Forelimb muscle (tissue), 1 donor: ENCODE results near the gene RAF1. TPM values are rescaled to one million over a fixed set of nuclear protein-coding genes. Genes with fewer than 3 reads are reported as not detected.

Experiments used
- DNase-seq: peaks from one replicate; pipeline ENCODE4 v3.0.0-alpha.2; 2013; ENCODE audit warnings: low read depth
- polyA plus RNA-seq: library from polyadenylated mRNA; unstranded; fragments of 120-200 nt; gene quantifications from one replicate; pipeline ENCODE4 v1.2.1, GENCODE V29; 2013; ENCODE audit not compliant: insufficient read length

Gene RAF1
- polyA plus RNA-seq, 1 donor, result 105 TPM

- no peak for DNase-seq
Observed at GRCh38 chr3:12591997-12592715, 71.8 kb downstream of the RAF1 start.

DNA sequence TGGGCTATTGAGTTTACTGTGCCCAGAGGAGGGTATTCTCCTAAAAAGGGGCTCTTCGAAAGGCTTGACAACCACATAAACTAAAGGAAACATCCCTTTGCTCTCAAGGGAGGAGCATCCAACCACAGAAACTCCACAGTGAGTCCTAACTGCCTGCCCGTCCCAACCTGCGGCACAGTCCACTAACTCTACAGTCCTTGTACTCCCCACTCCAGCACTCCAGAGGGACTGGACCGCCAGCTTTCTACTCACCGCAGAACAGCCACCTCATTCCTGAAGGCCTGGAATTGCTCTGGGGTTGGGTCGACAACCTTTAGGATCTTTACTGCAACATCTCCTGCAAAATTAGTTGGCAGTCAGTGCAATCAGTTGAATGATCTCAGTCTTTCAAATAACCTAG is 72.5 kb downstream of the RAF1 start:
- no peak for DNase-seq

GRCh38 chr3:12590096-12590495 is 73.8 kb downstream of the RAF1 start:
- DNase-seq, result no peak

DNA sequence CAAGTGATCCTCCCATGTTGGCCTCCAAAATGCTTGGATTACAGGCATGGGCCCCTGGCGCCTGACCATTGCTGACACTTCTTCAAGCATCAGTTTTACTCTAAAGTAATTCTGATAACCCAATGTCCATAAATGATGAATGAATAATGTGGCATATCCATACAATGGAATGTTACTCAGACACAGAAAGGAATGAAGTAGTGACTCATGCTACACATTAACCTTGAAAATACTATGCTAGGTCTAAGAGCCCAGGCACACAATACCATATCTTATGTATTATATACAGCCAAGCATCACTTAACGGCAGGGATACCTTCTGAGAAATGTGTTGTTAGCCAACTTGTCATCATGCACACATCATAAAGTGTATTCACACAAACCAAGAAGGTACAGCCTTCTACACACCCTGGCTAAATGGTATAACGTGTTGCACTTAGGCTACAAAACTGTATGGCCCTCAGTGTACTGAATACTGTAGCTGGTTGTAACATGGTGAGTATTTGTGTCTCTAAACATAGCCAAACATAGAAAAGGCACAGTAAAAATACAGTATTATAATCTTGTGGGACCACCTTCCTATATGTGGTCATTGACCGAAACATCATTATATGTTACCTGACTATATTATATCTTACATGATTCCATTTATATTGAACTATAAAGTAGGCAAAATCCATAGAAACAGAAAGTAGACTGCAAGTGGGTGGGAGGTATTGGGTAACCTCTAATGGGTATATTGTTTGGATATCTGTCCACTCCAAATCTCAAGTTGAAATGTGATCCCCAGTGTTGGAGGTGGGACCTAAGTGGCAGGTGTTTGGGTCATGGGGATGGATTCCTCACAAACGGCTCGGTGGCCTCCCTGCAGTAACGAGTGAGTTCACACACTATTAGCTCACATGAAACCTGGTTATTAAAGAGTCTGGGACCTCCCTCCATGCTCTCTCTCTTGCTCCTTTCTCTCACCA is 75.6 kb downstream of the RAF1 start:
- DNase-seq, result no peak

- DNase-seq, result no peak
Observed at GRCh38 chr3:12586403-12586802, 77.5 kb downstream of the RAF1 start.

- no peak for DNase-seq
Observed at GRCh38 chr3:12585970-12586369, 77.9 kb downstream of the RAF1 start.

GRCh38 chr3:12585181-12585580 is 78.7 kb downstream of the RAF1 start:
- no peak for DNase-seq

DNA sequence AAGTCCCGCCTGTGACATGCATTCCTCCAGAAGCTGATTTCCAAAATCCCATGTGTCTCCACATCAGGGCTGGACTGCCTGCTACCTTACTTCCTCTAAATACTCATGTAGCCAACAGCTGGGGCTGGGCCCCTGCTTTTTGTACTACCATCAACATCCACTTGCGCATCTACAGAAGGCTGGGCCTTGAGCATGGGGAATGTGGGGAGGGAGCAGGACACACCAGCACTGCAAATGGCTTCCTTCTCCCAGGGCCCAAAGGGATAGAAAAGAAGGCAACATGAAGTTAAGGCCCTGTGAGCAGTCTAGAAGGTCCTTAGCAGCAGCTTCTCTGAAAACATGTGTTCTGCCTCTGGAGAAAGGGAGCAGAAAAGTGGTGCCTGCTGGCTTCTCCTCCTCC is 79.8 kb downstream of the RAF1 start:
- no peak for DNase-seq

GRCh38 chr3:12583280-12583679 is 80.6 kb downstream of the RAF1 start:
- DNase-seq, result no peak

DNA sequence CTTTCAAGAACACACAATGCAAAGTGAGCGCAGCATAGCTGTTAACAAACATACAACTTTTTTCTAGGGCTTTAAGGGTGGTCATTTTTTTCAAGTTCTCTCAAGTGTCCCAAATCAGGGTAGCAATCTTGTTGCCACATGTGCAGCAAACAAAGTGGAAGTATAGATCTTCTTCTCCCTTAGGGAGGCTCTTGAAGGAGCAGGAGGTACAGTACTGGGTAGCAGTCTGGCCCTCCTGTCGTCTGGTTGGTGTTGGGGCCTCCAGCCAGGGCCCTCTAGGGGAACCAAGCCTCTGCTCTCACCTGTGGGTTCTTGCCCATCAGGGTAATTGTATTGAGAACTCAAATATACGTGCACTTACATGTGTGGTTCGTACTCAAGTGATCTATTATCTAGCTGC is 81.2 kb downstream of the RAF1 start:
- DNase-seq, result no peak

DNA sequence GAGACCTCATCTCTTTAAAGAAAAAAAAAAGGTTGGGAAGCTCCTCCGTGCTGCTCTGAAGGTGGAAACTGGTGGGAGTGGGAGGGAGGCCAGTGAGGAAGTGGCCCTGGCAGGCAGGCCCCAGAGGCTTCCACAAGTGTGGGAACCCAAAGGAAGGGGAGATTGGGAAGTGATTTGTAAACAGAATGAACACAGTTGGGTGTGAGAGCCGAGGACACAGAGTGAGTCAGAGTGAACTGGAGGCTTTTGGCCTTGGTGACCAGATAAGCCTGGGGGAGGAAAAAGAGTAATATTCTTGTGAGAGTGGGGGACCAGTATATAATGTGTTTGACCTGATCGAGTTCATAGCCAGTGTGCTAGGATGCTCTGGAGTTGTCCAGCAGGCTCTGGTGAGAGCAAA is 84.0 kb downstream of the RAF1 start:
- DNase-seq, result no peak

DNA sequence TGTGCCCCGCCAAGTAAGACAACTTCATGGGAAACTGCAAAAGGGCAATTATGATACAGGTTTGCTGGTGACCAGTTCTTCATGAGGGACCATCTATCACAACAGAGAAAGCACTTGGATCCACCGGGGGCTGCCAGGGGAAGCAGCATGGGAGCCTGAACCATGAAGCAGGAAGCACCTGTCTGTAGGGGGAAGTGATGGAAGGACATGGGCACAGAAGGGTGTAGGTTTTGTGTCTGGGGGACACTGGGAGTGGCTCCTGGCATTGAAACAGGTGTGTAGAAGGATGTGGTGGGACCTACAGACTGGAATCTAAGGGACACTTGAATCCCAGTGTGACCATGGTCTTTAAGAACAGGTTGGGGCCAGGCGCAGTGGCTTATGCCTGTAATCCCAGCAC is 84.5 kb downstream of the RAF1 start:
- no peak for DNase-seq

DNA sequence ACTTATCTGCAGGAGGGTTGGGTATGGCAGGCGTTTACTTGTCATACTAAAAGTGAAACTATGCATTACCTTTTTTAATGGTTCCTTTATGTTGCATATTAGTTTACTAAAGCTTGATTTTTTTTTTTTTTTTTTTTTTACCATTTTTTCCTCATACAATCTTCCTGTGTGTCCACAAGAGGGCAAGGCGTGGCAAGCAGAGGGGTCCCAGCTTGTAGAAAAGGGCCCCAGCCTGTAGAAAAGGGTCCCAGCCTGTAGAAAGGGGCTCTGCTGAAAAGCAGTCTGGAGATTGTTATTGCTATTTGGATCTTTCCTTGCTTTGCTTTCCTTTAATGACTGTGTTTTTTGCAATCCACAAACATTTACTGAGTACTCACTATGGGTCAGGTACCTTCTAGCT is 85.2 kb downstream of the RAF1 start:
- DNase-seq, result no peak

GRCh38 chr3:12577379-12577778 is 86.5 kb downstream of the RAF1 start:
- DNase-seq, result no peak

DNA sequence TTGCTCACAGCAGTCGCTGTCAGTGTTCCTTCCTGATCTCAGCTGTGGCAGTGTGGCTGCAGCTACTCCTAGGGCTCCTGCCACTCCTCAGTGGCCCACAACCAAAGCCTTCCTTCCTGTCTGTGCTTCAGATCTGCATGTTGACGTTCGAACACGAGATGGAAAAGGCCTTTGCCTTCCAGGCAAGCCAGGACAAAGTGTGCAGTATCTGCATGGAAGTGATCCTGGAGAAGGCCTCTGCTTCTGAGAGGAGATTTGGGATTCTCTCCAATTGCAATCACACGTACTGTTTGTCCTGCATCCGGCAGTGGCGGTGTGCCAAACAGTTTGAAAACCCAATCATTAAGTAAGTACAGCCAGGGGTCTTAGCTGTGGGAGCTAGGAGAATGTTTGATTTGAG is 89.3 kb downstream of the RAF1 start:
- DNase-seq, result no peak

GRCh38 chr3:12574131-12574530 is 89.8 kb downstream of the RAF1 start:
- DNase-seq, result no peak

DNA sequence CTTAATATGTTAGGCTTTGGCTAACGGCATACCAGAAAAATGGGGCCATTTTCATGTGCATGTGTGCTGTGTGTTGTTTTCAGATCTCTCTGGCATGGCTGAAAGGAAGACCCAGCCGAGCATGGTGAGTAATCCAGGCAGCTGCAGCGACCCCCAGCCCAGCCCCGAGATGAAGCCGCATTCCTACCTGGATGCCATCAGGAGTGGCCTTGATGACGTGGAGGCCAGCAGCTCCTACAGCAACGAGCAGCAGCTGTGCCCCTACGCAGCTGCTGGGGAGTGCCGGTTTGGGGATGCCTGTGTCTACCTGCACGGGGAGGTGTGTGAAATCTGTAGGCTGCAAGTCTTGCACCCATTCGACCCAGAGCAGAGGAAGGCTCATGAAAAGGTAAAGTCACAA is 91.9 kb downstream of the RAF1 start:
- no peak for DNase-seq

- DNase-seq, result no peak
Observed at GRCh38 chr3:12569836-12570235, 94.1 kb downstream of the RAF1 start.

- DNase-seq, result no peak
Observed at GRCh38 chr3:12568747-12569146, 95.2 kb downstream of the RAF1 start.

- no peak for DNase-seq
Observed at GRCh38 chr3:12566976-12567375, 96.9 kb downstream of the RAF1 start.

DNA sequence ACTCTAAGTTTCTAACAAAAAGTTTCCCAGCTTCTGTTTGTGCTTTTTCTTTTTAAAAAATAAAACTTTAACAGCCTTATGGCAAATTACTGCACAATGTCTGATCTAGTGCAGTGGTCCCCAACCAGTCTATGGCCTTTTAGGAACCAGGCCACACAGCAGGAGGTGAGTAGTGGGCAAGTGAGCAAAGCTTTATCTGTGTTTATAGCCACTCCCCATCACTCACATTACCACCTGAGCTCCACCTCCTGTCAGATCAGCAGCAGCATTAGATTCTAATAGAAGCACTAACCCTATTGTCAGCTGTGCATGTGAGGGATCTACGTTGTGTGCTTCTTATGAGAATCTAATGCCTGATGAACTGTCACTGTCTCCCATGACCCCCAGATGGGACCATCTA is 101.5 kb downstream of the RAF1 start:
- DNase-seq, result no peak

DNA sequence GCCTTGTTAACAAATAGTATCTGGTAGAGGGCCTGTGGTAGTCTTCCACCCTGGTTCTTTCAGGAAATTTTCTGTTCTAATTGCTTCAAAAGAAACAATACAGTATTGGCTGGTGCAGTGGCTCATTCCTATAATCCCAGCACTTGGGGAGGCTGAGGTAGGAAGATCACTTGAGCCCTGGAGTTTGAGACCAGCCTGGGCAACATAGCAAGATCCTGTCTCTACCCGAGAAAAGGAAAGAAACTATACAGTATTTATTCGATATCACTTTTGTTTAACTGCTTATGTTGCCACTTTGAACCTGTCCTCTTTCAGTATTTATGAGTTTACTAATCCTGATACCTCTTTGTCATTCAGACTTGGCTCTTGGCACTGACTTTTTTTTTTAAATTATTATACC is 102.5 kb downstream of the RAF1 start:
- DNase-seq, result no peak
